Chondrocyte (in vitro differentiated cells): ENCODE data around the gene C1QC. TPM values are rescaled to one million over a fixed set of nuclear protein-coding genes. Genes with fewer than 3 reads are reported as not detected.
"Not testable (repeated sequence)": the region's sequence is repeated elsewhere in the genome, so short reads cannot be mapped to it uniquely, and the experiment has no call there.

Experiments
- DNase-seq: peaks from one replicate; pipeline ENCODE4 v3.0.0; 2021; ENCODE audit warnings: mixed read lengths, low spot score
- H3K27ac Mint-ChIP-seq: one replicate; pipeline ENCODE4 v1.8.0; 2021; ENCODE audit warnings: mild to moderate bottlenecking, moderate library complexity, mixed read lengths; ENCODE audit not compliant: unreplicated experiment
- H3K27me3 Mint-ChIP-seq: 2 replicates; pipeline ENCODE4 v1.8.0; 2021; ENCODE audit warnings: low read depth, mixed read lengths
- H3K36me3 Mint-ChIP-seq: 2 replicates; pipeline ENCODE4 v1.8.0; 2021; ENCODE audit warnings: low read depth, mixed read lengths
- H3K4me1 Mint-ChIP-seq: 2 replicates; pipeline ENCODE4 v1.8.0; 2021; ENCODE audit warnings: low read depth, mild to moderate bottlenecking, mixed read lengths
- H3K4me3 Mint-ChIP-seq: one replicate; pipeline ENCODE4 v1.8.0; 2021; ENCODE audit warnings: mild to moderate bottlenecking, moderate library complexity, mixed read lengths; ENCODE audit not compliant: unreplicated experiment
- H3K9me3 Mint-ChIP-seq: 2 replicates; pipeline ENCODE4 v1.8.0; 2021; ENCODE audit warnings: low read depth, mixed read lengths
- total RNA-seq: library from RNA; stranded (reverse); gene quantifications from 3 replicates; pipeline ENCODE4 v1.2.1, GENCODE V29; 2021
- TF ChIP-seq, protein P1 (sequence below): fragments of 200-600 bp; sonication (generic); IDR thresholded peaks from 2 replicates; pipeline ENCODE4 v1.5.0; 2021; ENCODE audit warnings: antibody characterized with exemption, mild to moderate bottlenecking, moderate library complexity

Gene C1QC
- total RNA-seq, 1 donor from 2014 or later, result not detected

DNA sequence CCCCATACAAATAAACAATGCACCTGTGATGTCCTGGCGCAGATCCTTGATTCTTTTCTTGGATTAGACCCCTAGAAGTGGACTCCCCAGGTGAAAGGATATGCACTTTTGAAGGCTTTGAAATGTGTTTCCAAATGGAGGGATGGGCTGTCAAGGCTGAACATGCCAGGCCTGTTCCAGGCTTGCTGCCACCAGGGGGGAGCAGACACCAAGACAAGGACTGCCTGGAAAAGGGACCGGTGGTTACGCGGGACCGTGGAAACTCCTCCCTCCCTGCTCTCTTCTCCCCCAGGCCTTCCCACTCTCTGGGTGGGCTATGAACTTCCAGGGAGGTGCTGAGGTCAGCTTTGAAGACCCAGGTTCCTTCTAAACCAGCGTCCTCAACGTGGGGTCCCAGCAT lies 22.3 kb downstream of the C1QC start:
- H3K27me3 Mint-ChIP-seq, result peaks cover 53% of the 10 kb centered on the region

DNA sequence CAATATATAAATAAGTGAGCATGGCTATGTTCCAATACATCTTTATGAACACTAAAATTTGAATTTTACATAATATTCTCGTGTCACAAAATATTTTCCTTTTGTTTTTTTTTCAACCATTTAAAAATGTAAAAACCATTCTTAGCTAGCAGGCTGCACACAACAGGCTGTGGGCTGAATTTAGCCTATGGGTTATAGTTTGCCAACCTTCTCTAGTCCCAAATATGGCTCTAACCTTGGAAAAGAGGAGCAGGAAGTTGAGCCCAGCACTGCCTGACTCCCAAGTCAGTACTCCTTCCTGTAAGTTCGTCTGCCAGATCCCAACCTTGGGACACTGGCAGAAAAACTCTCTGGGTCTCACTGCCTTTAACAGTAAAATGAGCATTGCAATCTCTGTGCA lies 23.0 kb downstream of the C1QC start:
- H3K4me3 Mint-ChIP-seq, result no peak overlapping the region
- H3K36me3 Mint-ChIP-seq, result no peaks in the 10 kb centered on the region
- H3K27me3 Mint-ChIP-seq, result peaks cover 52% of the 10 kb centered on the region

More for the DNA sequence above, 22.3 kb downstream of the C1QC start:
- H3K36me3 Mint-ChIP-seq, result no peaks in the 10 kb centered on the region
- TF ChIP-seq, protein P1, sequence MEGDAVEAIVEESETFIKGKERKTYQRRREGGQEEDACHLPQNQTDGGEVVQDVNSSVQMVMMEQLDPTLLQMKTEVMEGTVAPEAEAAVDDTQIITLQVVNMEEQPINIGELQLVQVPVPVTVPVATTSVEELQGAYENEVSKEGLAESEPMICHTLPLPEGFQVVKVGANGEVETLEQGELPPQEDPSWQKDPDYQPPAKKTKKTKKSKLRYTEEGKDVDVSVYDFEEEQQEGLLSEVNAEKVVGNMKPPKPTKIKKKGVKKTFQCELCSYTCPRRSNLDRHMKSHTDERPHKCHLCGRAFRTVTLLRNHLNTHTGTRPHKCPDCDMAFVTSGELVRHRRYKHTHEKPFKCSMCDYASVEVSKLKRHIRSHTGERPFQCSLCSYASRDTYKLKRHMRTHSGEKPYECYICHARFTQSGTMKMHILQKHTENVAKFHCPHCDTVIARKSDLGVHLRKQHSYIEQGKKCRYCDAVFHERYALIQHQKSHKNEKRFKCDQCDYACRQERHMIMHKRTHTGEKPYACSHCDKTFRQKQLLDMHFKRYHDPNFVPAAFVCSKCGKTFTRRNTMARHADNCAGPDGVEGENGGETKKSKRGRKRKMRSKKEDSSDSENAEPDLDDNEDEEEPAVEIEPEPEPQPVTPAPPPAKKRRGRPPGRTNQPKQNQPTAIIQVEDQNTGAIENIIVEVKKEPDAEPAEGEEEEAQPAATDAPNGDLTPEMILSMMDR, result peak; percentile 82
- H3K9me3 Mint-ChIP-seq, result no peaks in the 10 kb centered on the region
- H3K27ac Mint-ChIP-seq, result no peak overlapping the region
- H3K4me3 Mint-ChIP-seq, result no peak overlapping the region
- DNase-seq, result no peak
- no peaks in the 10 kb centered on the region for H3K4me1 Mint-ChIP-seq

DNA sequence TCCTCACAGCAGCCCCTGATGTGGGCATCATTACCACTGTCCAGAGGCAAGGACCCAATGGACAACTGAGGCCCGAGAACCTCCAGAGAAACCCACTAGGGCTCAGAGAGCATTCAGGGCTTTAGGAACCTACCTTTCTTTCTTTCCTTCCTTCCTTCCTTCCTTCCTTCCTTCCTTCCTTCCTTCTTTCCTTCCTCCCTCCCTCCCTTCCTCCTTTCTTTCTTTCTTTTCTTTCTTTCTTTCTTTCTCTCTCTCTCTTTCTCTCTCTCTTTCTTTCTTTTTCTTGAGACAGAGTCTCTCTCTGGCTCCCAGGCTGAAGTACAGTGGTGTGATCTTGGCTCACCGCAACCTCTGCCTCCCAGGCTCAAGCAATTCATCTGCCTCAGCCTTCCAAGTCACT lies 25.4 kb downstream of the C1QC start:
- H3K9me3 Mint-ChIP-seq, H3K27ac Mint-ChIP-seq, DNase-seq, H3K36me3 Mint-ChIP-seq, H3K4me3 Mint-ChIP-seq, H3K4me1 Mint-ChIP-seq: not testable (repeated sequence)
- peaks cover 43% of the 10 kb centered on the region for H3K27me3 Mint-ChIP-seq

More for the DNA sequence above, 23.0 kb downstream of the C1QC start:
- Mint-ChIP-seq H3K27ac (no peak overlapping the region), H3K9me3 (no peaks in the 10 kb centered on the region), H3K4me1 (no peaks in the 10 kb centered on the region)
- no peak for DNase-seq
- TF ChIP-seq, protein P1, result no peak

DNA sequence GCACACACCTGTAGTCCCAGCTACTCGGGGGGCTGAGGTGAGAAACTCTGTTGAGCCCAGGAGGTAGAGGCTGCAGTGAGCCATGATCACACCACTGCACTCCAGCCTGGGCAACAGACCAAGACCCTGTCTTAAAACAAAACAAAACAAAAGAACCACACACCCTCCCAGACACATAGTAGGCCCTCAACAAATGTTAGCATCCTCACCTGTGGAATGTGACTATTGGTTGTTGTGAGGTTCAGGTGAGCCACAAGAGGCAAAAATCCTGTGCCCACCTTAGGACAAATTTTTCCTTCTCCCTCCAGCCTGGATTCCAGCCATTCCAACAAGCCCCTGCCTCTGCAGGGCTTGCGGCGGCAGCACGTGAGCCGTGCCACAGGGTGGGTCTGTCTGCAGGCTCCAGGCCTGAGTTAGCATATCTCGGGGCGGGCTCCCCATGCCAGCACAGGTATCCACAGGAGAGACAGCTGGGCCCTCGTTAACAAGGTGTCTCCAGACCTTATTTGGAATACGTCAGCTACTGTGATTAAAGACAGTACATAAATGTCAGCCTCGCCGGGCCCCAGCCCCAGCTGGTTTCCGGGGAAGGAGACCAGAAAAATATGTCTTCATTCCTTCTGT lies 27.0 kb downstream of the C1QC start:
- Mint-ChIP-seq H3K27ac (no peak overlapping the region), H3K4me3 (no peak overlapping the region), H3K27me3 (peaks cover 37% of the 10 kb centered on the region), H3K36me3 (no peaks in the 10 kb centered on the region), H3K9me3 (no peaks in the 10 kb centered on the region), H3K4me1 (peaks cover 6% of the 10 kb centered on the region)
- DNase-seq, result no peak
- TF ChIP-seq, protein P1, result no peak

DNA sequence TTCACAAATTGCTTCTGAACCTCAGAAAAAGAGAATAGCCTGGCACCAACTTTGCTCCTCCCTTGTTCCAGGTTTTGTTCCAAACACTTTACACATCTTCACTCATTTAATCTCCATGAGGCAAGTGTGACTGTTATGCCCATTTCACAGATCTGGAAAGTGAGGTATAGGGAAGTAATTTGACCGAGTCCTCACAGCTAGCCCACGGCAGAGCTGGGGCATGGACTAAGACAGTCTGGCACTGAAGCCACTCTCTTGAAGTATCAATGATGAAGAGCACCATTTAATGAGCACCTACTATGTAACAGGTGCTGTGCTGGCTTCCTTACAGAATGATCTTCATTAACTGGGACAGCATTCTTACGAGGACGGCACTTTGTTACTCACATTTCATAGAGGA lies 28.6 kb downstream of the C1QC start:
- H3K4me3 Mint-ChIP-seq, result no peak overlapping the region
- H3K4me1 Mint-ChIP-seq, result peaks cover 6% of the 10 kb centered on the region
- H3K36me3 Mint-ChIP-seq, result no peaks in the 10 kb centered on the region
- TF ChIP-seq, protein P1, result no peak
- H3K27ac Mint-ChIP-seq, result no peak overlapping the region
- H3K9me3 Mint-ChIP-seq, result no peaks in the 10 kb centered on the region
- peaks cover 37% of the 10 kb centered on the region for H3K27me3 Mint-ChIP-seq
- no peak for DNase-seq
